C4-2B (cell line): ENCODE measurements around the gene NAGK.
"Not testable (repeated sequence)": the region's sequence is repeated elsewhere in the genome, so short reads cannot be mapped to it uniquely, and the experiment has no call there.

Experiments
- H3K27ac ChIP-seq: fragments of 450-650 bp; 2 replicates; pipeline ENCODE4 v1.5.1; 2017
- ZFX ChIP-seq: fragments of 450-650 bp; IDR thresholded peaks from 2 replicates; pipeline ENCODE4 v1.6.1; 2017
- TF ChIP-seq, protein P1 (sequence below): fragments of 450-650 bp; conservative IDR thresholded peaks from 2 replicates; pipeline ENCODE4 v1.5.1; 2017; ENCODE audit warnings: mild to moderate bottlenecking

NAGK gene

DNA sequence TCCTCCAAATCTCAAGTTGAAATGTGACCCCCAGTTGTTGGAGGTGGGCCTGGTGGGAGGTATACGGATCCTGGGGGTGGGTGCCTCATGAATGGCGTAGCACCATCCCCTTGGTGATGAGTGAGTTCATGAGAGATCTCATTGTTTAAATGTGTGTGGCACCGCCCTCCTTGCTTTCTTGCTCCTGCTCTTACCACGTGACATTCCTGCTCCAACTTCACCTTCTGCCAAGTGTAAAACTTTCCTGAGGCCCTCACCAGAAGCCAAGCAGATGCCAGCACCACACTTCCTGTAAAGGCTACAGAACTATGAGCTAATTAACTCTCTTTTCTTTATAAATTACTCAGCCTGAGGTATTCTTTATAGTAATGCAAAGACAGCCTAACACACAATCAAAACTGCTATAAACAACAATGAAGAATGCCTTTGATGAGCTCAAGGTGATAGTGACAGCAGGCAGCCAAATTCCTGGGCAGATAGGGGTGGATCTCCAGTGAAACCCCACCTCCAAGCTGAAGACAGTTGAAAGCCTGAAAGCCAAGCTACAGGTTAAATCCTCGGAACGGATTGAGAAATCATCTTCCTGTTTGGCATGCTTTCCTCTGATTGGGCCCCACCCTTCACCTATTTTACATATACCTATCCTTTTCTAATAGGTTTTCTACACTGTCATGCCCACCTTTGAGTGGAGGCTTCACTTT, 34.7 kb downstream of the NAGK start:
- TF ChIP-seq, protein P1, sequence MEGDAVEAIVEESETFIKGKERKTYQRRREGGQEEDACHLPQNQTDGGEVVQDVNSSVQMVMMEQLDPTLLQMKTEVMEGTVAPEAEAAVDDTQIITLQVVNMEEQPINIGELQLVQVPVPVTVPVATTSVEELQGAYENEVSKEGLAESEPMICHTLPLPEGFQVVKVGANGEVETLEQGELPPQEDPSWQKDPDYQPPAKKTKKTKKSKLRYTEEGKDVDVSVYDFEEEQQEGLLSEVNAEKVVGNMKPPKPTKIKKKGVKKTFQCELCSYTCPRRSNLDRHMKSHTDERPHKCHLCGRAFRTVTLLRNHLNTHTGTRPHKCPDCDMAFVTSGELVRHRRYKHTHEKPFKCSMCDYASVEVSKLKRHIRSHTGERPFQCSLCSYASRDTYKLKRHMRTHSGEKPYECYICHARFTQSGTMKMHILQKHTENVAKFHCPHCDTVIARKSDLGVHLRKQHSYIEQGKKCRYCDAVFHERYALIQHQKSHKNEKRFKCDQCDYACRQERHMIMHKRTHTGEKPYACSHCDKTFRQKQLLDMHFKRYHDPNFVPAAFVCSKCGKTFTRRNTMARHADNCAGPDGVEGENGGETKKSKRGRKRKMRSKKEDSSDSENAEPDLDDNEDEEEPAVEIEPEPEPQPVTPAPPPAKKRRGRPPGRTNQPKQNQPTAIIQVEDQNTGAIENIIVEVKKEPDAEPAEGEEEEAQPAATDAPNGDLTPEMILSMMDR, result no peak
- no peak for TF ChIP-seq ZFX
- no peak overlapping the region for H3K27ac ChIP-seq

DNA sequence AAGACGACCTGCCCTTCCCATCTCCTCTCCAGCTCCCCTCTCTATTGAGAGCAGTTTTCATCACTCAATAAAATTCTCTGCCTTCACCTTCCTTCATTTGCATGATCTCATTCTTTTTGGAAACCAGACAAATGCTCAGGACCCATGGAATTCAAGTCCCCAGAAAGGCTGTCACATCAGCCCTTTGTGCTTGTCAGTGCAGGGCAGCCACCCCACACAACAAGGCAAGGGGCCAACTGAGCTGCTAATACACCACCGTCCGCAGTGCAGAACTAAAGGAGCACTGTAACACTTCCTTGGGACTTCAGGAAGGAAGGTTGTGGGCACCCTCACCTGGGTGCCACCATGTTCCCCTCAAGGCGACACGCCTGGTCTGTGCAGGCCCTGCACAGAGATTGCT, 35.4 kb downstream of the NAGK start:
- TF ChIP-seq ZFX, result no peak
- TF ChIP-seq, protein P1, result no peak
- H3K27ac ChIP-seq, result no peak overlapping the region

DNA sequence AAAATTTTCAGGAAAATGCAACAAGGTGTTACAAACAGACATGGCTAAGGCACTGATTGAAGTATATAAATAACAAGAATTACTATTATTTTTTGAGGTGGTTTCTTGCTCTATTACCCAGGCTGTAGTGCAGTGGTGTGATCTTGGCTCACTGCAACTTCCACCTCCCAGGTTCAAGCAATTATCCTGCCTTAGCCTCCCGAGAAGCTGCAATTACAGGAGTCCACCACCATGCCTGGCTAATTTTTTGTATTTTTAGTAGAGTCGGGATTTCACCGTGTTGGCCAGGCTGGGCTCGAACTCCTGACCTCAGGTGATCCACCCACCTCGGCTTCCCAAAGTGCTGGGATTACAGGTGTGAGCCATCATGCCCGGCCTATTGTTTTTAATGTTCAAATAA, 38.0 kb downstream of the NAGK start:
- H3K27ac ChIP-seq, result not testable (repeated sequence)

DNA sequence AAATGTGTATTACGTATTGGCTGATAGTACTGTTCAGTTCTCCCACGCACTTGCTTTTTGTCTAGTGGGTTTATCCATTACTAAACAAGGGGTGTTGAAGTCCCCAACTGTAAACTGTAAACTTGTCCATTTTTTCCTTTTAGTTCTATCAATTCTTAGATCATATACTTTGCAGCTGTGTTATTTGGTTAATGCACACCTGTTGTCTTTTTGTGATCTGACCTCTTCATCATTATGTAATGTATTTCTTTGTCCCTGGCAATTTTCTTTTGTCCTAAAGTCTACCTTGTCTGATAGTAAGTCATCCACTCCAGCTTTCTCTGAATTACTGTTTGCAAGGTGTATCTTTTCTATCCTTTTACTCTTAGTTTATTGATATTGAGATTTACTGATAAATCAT, 39.6 kb downstream of the NAGK start:
- TF ChIP-seq ZFX, result no peak
- TF ChIP-seq, protein P1, result no peak
- no peak overlapping the region for H3K27ac ChIP-seq

DNA sequence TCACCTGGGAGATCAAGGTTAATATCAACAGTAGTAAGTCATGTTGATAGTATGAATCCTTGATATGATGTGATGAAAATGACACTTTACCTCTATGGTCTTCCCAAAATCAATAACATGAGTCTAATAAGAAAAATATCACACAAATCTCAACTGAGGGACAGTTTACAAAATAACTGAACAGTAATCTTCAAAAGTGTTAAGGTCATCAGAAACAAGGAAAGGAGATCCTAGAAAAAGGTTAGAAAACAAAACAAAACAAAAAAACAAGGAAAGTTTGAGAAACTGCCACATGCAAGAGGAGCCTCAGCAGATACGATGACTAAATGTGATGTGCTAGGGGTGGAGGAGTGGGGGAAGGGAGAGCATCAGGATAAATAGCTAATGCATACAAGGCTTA, 45.4 kb downstream of the NAGK start:
- H3K27ac ChIP-seq, result no peak overlapping the region
- TF ChIP-seq, protein P1, result no peak
- TF ChIP-seq ZFX, result no peak

DNA sequence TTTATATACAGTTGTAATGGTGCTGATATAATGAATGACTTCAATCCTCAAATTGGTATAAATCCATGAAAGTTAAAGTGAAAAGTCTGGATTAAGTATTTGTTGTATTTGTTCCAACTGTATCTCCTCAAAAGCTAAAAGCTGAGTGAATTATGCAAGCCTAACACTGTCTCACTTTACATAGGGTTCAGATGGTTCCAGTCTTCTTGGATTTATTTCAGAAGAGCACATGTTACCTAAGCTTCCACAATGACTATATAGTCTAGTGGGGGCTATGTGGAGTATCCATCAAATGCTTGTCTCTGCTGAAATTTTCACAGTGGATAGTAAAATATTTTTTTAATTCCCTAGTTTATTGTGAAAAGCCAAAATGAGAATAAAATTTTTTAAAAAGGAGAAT, 48.6 kb downstream of the NAGK start:
- TF ChIP-seq ZFX, result no peak
- TF ChIP-seq, protein P1, result no peak
- H3K27ac ChIP-seq, result no peak overlapping the region

DNA sequence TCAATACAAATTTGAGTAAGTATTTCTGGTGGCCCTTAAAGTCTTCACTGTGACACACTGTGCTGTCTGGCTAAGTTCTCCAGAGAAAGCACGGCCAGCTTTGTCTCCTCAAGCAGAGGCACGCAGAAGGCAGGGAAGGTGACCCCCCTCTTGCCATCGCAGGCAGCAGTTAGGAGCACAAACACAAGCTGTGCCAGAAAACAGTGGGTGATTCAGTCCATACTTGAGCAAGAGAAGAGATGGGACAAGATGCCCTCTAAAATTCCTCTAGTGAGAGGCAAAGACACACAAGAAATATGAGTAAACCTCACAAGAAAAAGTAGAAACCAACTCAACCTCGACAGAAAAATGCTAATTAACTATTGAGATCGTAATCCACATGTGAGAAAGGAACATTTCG, 51.7 kb downstream of the NAGK start:
- H3K27ac ChIP-seq, result no peak overlapping the region
- no peak for TF ChIP-seq ZFX
- TF ChIP-seq, protein P1, result no peak

DNA sequence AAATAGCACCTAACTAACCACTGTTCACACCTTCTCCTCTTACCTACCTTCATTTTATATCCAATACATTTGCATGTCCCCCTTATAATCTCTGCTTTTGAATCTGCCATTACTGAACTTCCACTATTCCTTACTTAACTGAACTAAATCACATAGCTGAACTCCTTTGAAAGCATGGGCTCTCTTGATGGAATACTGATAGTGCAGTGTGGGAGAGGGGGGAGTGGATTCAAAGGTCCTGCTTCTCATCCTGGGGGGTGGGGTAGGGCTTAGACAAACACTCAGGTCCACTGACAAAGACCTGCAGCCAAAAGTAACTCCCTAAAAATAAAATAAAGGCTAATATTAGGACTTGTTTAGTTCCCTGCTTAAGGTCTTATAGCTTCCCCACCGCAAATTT, 53.0 kb downstream of the NAGK start:
- TF ChIP-seq, protein P1, result no peak
- no peak for TF ChIP-seq ZFX

More for the DNA sequence above, 53.0 kb downstream of the NAGK start:
- H3K27ac ChIP-seq, result no peak overlapping the region
